Prostate gland (tissue), 2 donors: ENCODE results near the gene N4BP2. TPM values are rescaled to one million over a fixed set of nuclear protein-coding genes. Genes with fewer than 3 reads are reported as not detected.

Source experiments
- DNase-seq: peaks from one replicate; pipeline ENCODE4 v3.0.0-alpha.2; 2019; ENCODE audit warnings: low spot score
- H3K27ac ChIP-seq, 2 donors: fragments of 200-600 bp; sonication (generic); 2 replicates each; pipeline ENCODE4 v1.5.1; 2017 to 2019
- H3K27me3 ChIP-seq: fragments of 200-600 bp; sonication (generic); replicated peaks from 2 replicates; pipeline ENCODE4 v1.5.1; 2019; ENCODE audit not compliant: insufficient read depth
- H3K36me3 ChIP-seq, 2 donors: fragments of 200-600 bp; sonication (generic); 1 replicate in 1 of 2; 2 replicates in 1 of 2; pipeline versions ENCODE4 v1.5.1 to v1.8.1; 2017 to 2019
- H3K4me1 ChIP-seq: fragments of 200-600 bp; sonication (generic); replicated peaks from 2 replicates; pipeline ENCODE4 v1.5.1; 2019
- H3K4me3 ChIP-seq, 2 donors: fragments of 200-600 bp; sonication (generic); 2 replicates each; pipeline ENCODE4 v1.5.1; 2017 to 2019
- H3K9me3 ChIP-seq: fragments of 200-600 bp; sonication (generic); 2 replicates; pipeline ENCODE4 v1.5.1; 2017
- CTCF ChIP-seq, 4 experiments: fragments of 200-600 bp in 2 of 4; fragments of 450-650 bp in 2 of 4; sonication (generic) in 2 of 4; IDR thresholded peaks; 1 replicate in 3 of 4; 2 replicates in 1 of 4; pipeline ENCODE4 v1.5.1; 2016 to 2019; ENCODE audit warnings: antibody characterized with exemption in 4 of 4, mild to moderate bottlenecking in 2 of 4, moderate library complexity in 2 of 4
- POLR2A ChIP-seq: fragments of 450-650 bp; IDR thresholded peaks from one replicate; pipeline ENCODE4 v1.6.1; 2016; ENCODE audit warnings: antibody characterized with exemption, mild to moderate bottlenecking
- POLR2AphosphoS5 ChIP-seq: sonication (generic); formaldehyde crosslinking; IDR thresholded peaks from one replicate; pipeline ENCODE4 v1.6.1; 2017; ENCODE audit warnings: antibody characterized with exemption
- WGBS: methylation state at CpG from one replicate; pipeline ENCODE4 v1.1.5; 2018; 5-methylcytosine and 5-hydroxymethylcytosine counted together
- intact Hi-C: fragments of 100-400 bp; cut with DNase I; formaldehyde crosslinking; loops from one replicate; pipeline ENCODE4 v1.14.2; 2022
- total RNA-seq, 2 donors: library from RNA; depleted of rRNA; stranded (reverse); fragments of >200 nt; gene quantifications; one replicate each; pipeline ENCODE4 v1.1.0, GENCODE V29; 2016

The N4BP2 gene
- total RNA-seq, 2 donors from 2014 or later = 8.7 to 14.7 TPM

- intact Hi-C loops = loop anchor here (5.0 to 10.0 kb wide), 3 partner anchors 361 to 1157 kb away; partner anchors contain the start of genes APBB2, LIAS, RPL9 and UBE2K
- under 1% methylated on average over 9 of the region's 9 CpGs for WGBS
- H3K9me3 ChIP-seq = no peaks in the 10 kb centered on the region
These were observed 1.5 kb downstream of the N4BP2 start for GRCh38 chr4:40058121-40058520.

GRCh38 chr4:40058854-40059253 lies 2.2 kb downstream of the N4BP2 start:
- Histone ChIP-seq H3K27ac (no peak overlapping the region), H3K4me1 (peaks cover 4% of the 10 kb centered on the region), H3K27me3 (no peaks in the 10 kb centered on the region), H3K9me3 (no peaks in the 10 kb centered on the region), H3K36me3 (no peaks in the 10 kb centered on the region), H3K4me3 (peak overlapping the region in 1 of 2 donors; percentile 87)
- intact Hi-C loops = loop anchor here (5.0 to 10.0 kb wide), 3 partner anchors 362 to 1156 kb away; partner anchors contain the start of genes APBB2, LIAS, RPL9 and UBE2K
- 41% methylated on average over 14 of the region's 14 CpGs for WGBS
- no peak for TF ChIP-seq CTCF (IDR thresholded peaks at IDR 0.05)
- TF ChIP-seq POLR2A = no peak
- no peak for TF ChIP-seq POLR2AphosphoS5
- DNase-seq = no peak

More at GRCh38 chr4:40058121-40058520, 1.5 kb downstream of the N4BP2 start:
- TF ChIP-seq POLR2A (no peak), CTCF (IDR thresholded peaks at IDR 0.05) (no peak), POLR2AphosphoS5 (no peak)
- Histone ChIP-seq H3K4me1 (peaks cover 4% of the 10 kb centered on the region), H3K4me3 (peak overlapping the region; percentile 87 to 91), H3K36me3 (no peaks in the 10 kb centered on the region), H3K27me3 (no peaks in the 10 kb centered on the region), H3K27ac (peak overlapping the region; percentile 99 to 100)
- no peak for DNase-seq

- Histone ChIP-seq H3K4me1 (peaks cover 2% of the 10 kb centered on the region), H3K9me3 (no peaks in the 10 kb centered on the region), H3K4me3 (no peak overlapping the region), H3K27me3 (no peaks in the 10 kb centered on the region), H3K27ac (no peak overlapping the region), H3K36me3 (no peaks in the 10 kb centered on the region)
- 84% methylated on average over 6 of the region's 6 CpGs for WGBS
- no peak for TF ChIP-seq POLR2A
- no peak for TF ChIP-seq CTCF (IDR thresholded peaks at IDR 0.05)
- no peak for DNase-seq
- intact Hi-C loops = loop anchor here (5.0 to 10.0 kb wide), 3 partner anchors 362 to 1155 kb away; partner anchors contain the start of genes APBB2, LIAS, RPL9 and UBE2K
These were observed 2.7 kb downstream of the N4BP2 start for GRCh38 chr4:40059362-40059761.

- Histone ChIP-seq H3K4me3 (no peak overlapping the region), H3K27me3 (no peaks in the 10 kb centered on the region), H3K4me1 (no peaks in the 10 kb centered on the region), H3K9me3 (no peaks in the 10 kb centered on the region), H3K36me3 (no peaks in the 10 kb centered on the region), H3K27ac (no peak overlapping the region)
- no peak for TF ChIP-seq POLR2A
- TF ChIP-seq CTCF (IDR thresholded peaks at IDR 0.05) = no peak
- no peak for TF ChIP-seq POLR2AphosphoS5
- 94% methylated on average over 3 of the region's 3 CpGs for WGBS
- intact Hi-C loops = no loop called here
- DNase-seq = no peak
These were observed 8.4 kb downstream of the N4BP2 start for GRCh38 chr4:40065010-40065409.

- no peak for DNase-seq
- 90% methylated on average over 3 of the region's 3 CpGs for WGBS
- Histone ChIP-seq H3K36me3 (no peaks in the 10 kb centered on the region), H3K27me3 (no peaks in the 10 kb centered on the region), H3K27ac (no peak overlapping the region), H3K9me3 (no peaks in the 10 kb centered on the region), H3K4me1 (no peaks in the 10 kb centered on the region), H3K4me3 (no peak overlapping the region)
- intact Hi-C loops = no loop called here
- TF ChIP-seq POLR2A (no peak), POLR2AphosphoS5 (no peak), CTCF (IDR thresholded peaks at IDR 0.05) (no peak)
These were observed 10.0 kb downstream of the N4BP2 start for GRCh38 chr4:40066651-40067050.
